ENCODE results near the gene ACBD5. TPM values are rescaled to one million over a fixed set of nuclear protein-coding genes. Genes with fewer than 3 reads are reported as not detected.

The ACBD5 gene
- total RNA-seq, 1 donor from 2014 or later = 43.1 TPM

DNA sequence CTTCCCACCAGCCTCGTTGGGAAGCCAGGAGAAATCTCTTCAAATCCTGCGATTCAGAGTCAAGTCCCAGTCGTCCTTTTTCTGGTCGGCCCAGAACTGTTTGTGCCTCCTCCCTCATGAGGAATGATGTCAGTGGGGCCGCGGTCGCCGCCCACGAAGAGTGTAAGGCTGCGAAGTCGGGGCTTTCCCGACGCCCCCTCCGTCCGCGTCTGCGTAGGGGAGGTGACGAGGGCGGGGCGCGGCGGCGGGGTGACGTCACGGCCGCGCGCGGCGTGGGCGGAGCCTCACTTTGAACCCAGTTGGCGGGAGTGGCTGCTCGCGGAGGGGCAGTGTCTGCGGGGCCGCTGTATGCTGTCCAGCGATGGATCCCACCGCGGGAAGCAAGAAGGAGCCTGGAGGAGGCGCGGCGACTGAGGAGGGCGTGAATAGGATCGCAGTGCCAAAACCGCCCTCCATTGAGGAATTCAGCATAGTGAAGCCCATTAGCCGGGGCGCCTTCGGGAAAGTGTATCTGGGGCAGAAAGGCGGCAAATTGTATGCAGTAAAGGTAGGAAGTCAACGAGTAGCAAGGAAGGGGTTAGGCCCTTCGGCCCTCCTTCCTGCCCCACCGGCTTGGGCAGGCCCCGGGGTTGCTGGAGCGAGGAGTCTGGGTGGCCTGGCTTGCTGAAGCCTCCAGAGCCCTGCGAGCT lies 85.4 kb downstream of the ACBD5 start, which contains the start of gene MASTL:
Gene MASTL (plus strand): TSS at position 287 of the 689 bp plus-strand sequence. CDS start 75 bp downstream, at position 362.
- peak; percentile 88 for ATAC-seq

DNA sequence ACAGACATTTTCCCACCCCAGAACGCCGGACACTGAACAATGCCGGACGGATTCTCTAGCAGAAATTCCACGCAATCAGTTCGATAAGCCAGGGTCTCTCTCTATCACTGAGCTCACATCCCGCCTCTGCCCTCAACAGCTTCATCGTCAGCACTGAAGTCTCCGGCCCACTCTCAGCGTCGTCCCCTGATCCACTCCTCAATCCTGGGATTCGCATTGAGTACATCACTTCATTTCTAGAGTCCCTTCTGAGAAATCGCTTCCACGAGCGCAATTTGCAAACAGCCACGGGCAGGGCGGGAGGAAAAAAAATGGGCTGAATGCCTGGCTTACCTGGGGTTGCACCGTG lies 86.8 kb downstream of the ACBD5 start:
- ATAC-seq = peak; percentile 8
- no peak for DNase-seq (ENCODE audit: low spot score)

More for the DNA sequence above, 85.4 kb downstream of the ACBD5 start, which contains the start of gene MASTL:
- peak; percentile 89 for DNase-seq (ENCODE audit: low spot score)

DNA sequence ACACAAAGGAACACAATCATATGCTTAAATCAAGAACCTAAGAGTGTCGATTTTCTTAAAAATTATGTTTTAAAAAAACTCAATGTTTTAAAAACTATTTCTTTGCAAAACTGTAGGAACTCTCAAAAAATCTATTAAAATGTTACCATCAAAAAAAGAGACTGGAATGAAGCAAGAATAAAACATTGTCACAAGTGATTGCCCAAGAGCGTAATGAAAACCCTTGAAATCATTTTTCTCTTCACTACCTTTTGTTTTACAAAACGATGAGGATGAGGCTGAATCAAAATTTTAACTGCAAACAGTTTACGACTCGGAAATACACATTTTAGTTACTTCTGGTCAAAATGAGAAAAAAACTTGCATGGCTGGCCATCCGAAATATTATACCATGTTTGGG lies 87.3 kb downstream of the ACBD5 start:
- DNase-seq (ENCODE audit: low spot score) (no peak), ATAC-seq (no peak)

DNA sequence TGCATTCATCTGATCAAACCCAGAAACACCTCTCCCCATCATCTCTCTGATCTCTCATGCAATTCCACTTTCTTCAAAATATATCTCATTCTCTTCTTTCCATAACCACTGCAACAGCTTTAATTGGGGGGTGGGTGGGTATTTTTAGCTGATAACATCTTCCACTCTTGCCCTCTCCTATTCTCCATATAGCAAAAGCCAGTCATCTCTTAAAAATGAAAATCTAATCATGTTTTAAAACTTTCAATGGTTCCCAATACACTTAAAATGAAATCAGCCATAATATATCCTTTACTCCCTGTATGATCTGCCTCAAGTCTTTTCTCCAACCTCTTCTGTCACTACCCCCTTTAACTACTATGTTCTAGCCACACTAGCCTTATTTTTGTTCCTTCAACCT lies 87.9 kb downstream of the ACBD5 start:
- DNase-seq (ENCODE audit: low spot score) = no peak
- no peak for ATAC-seq

DNA sequence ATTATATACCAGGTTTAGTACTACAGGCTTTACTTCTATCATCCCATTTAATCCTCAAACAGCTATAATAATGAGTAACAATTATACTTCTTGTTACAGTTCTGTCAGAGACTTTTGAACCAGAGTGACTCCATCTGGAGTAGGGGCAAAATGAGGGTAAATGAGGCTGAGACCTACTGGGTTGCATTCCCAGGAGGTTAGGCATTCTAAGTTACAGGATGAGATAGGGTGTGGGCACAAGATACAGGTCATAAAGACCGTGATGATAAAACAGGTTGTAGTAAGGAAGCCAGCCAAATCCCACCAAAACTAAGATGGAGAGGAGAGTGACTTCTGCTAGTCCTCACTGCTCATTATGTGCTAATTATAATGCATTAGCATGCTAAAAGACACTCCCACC lies 90.3 kb downstream of the ACBD5 start:
- DNase-seq (ENCODE audit: low spot score) (no peak), ATAC-seq (no peak)

DNA sequence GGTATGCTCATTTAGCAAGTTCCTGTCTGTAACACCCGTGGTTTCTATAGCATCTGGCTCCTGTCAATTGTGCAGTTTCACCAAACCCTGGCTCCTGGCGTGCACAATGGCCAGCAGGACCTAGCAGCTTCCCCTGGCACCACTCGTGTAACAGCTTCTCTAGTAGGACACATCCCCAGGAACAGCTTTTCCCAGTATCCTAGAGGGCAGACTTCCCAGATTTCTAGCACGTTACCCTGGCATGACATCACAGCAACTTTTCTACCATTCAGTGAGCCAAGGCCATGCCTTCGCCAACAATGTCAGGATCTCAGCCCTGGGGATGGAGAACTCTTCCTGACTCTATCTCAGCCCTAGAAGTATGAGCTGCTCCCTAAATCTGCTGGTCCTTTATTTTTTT lies 92.9 kb downstream of the ACBD5 start:
- ATAC-seq (no peak), DNase-seq (ENCODE audit: low spot score) (no peak)

DNA sequence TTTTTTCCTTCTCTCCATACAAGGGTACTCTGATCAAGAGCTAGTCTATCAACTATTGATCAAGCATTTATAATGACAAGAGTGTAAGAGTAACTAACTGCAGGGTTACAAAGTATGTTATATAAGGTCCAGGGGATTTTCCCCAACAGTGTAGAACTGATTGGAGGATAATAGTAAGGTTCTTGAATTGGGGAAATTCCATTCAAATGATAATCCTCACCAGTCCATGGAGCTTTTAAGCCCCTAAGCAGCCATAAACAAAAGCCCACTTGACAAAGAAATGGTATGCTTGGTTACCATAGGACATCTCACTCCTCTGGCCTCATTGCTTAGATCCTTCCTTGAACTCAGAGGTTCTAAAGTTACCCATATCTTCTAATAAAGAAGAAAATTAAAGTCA lies 94.7 kb downstream of the ACBD5 start:
- ATAC-seq (no peak), DNase-seq (ENCODE audit: low spot score) (no peak)

Other genes starting within 250 kb of the ACBD5 start
- 3.5 TPM for gene ANKRD26, start 140.3 kb downstream of the ACBD5 start, total RNA-seq
- gene YME1L1, start 86.4 kb downstream of the ACBD5 start, total RNA-seq = 49.4 TPM
- 2.6 TPM for gene MASTL, start 85.4 kb downstream of the ACBD5 start, total RNA-seq